ENCODE measurements around the gene ANKRD28. TPM values are rescaled to one million over a fixed set of nuclear protein-coding genes. Genes with fewer than 3 reads are reported as not detected.

ANKRD28 gene
- total RNA-seq, 2 donors from 2014 or later: 40.7 to 46.2 TPM

DNA sequence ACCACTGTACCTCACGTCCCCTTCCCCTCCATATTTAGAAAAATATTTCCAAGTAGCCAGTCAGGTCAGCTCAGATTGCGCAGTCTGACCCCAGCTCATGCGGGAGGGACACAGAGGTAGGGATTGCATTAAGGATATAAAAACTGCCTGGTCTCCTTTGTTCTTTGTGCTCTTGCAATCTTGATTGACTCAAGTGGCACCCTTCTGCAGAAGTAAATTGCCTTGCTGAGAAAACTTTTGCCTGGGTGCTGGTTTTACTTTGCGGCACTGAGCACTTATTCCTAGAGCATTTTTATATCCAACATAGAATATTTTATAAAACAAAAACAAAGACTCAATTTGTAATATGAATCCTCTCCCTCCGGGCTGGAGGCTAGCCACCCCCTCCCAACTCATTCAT is 141.4 kb downstream of the ANKRD28 start:
- no peaks in the 10 kb centered on the region for H3K36me3 ChIP-seq
- DNase-seq: no peak
- H3K4me3 ChIP-seq: no peak overlapping the region
- no peaks in the 10 kb centered on the region for H3K4me1 ChIP-seq
- no peaks in the 10 kb centered on the region for H3K27me3 ChIP-seq
- H3K27ac ChIP-seq: no peak overlapping the region
- intact Hi-C loops (cut with DNase I): no loop called here
- no peak overlapping the region for H3K9ac ChIP-seq (ENCODE audit: low read depth in 2 of 2, low read length in 2 of 2)
- no peaks in the 10 kb centered on the region for H3K9me3 ChIP-seq
- TF ChIP-seq CTCF (IDR thresholded peaks at IDR 0.05): no peak

DNA sequence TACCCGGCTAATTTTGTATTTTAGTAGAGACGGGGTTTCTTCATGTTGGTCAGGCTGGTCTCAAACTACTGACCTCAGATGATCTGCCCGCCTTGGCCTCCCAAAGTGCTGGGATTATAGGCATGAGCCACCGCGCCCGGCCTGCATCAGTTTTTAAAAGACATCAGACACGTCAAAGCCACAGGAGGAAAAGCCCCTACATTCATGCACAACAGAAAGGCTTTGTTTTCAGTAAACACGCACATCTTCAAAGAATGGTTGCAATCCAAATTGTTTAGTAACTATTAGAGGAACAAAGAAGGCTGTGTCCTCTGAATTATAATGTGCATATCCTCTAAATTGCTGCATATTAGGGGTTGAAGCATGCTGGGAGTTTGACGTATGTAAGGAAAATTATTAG is 142.9 kb downstream of the ANKRD28 start:
- Histone ChIP-seq H3K36me3 (no peaks in the 10 kb centered on the region), H3K4me3 (no peak overlapping the region), H3K9me3 (no peaks in the 10 kb centered on the region), H3K9ac (ENCODE audit: low read depth in 2 of 2, low read length in 2 of 2) (no peak overlapping the region), H3K27ac (no peak overlapping the region), H3K4me1 (no peaks in the 10 kb centered on the region), H3K27me3 (no peaks in the 10 kb centered on the region)
- TF ChIP-seq CTCF (IDR thresholded peaks at IDR 0.05): no peak
- DNase-seq: no peak
- intact Hi-C loops (cut with DNase I): no loop called here

GRCh38 chr3:15654127-15654526 is 143.7 kb downstream of the ANKRD28 start:
- H3K4me1 ChIP-seq: no peaks in the 10 kb centered on the region
- H3K9me3 ChIP-seq: no peaks in the 10 kb centered on the region
- no peaks in the 10 kb centered on the region for H3K36me3 ChIP-seq
- intact Hi-C loops (cut with DNase I): no loop called here
- no peak overlapping the region for H3K27ac ChIP-seq
- no peak overlapping the region for H3K4me3 ChIP-seq
- DNase-seq: no peak
- H3K27me3 ChIP-seq: no peaks in the 10 kb centered on the region
- TF ChIP-seq CTCF (IDR thresholded peaks at IDR 0.05): no peak
- H3K9ac ChIP-seq (ENCODE audit: low read depth in 2 of 2, low read length in 2 of 2): no peak overlapping the region

DNA sequence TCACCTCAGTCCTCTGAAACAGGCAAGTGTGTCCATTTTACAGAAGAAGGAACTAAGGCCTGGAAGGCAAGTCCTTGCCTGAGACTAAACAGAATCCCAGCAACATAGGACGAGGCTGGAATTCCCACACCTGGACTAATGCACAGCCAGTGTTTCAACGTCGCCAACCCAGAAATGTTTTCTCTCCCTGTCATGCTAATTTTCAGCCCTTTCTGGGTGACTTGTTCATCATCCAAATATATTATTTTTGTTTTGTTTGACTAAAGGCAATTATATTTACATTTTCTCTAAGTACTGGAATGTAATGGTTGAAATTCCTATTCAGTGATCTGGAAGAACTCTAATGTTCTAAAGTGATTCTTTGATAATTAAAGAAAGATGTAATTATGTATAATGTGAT is 144.5 kb downstream of the ANKRD28 start:
- no peak for TF ChIP-seq CTCF (IDR thresholded peaks at IDR 0.05)
- Histone ChIP-seq H3K4me3 (no peak overlapping the region), H3K9ac (ENCODE audit: low read depth in 2 of 2, low read length in 2 of 2) (no peak overlapping the region), H3K4me1 (no peaks in the 10 kb centered on the region), H3K27ac (no peak overlapping the region), H3K27me3 (no peaks in the 10 kb centered on the region), H3K36me3 (no peaks in the 10 kb centered on the region), H3K9me3 (no peaks in the 10 kb centered on the region)
- DNase-seq: no peak
- intact Hi-C loops (cut with DNase I): no loop called here

- TF ChIP-seq CTCF (IDR thresholded peaks at IDR 0.05): no peak
- H3K4me3 ChIP-seq: no peak overlapping the region
- H3K27ac ChIP-seq: no peak overlapping the region
- no peak overlapping the region for H3K9ac ChIP-seq (ENCODE audit: low read depth in 2 of 2, low read length in 2 of 2)
- no peaks in the 10 kb centered on the region for H3K36me3 ChIP-seq
- H3K9me3 ChIP-seq: no peaks in the 10 kb centered on the region
- H3K27me3 ChIP-seq: no peaks in the 10 kb centered on the region
- intact Hi-C loops (cut with DNase I): no loop called here
- no peaks in the 10 kb centered on the region for H3K4me1 ChIP-seq
- DNase-seq: no peak
These were observed 146.4 kb downstream of the ANKRD28 start for GRCh38 chr3:15651396-15651795.

DNA sequence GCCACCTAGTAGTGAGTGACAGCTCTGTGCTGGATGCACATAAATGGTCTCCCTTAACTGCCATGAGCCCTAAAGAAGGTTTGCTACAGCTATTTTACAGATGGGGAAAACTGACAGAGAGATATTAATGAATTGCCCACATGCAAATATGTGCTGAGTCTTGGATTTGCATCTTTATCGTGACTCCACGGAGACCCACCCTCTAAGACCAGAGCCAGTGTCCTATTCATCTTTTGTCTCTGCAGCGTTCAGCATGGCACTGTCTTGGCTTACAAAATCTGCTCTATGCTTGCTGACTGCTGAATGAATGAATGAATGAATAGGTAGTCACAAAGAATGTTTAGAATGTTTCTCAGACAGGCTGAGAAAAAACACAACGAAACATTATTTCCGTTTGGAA is 147.9 kb downstream of the ANKRD28 start:
- H3K4me3 ChIP-seq: no peak overlapping the region
- H3K27ac ChIP-seq: no peak overlapping the region
- no peak for TF ChIP-seq CTCF (IDR thresholded peaks at IDR 0.05)
- intact Hi-C loops (cut with DNase I): no loop called here
- no peaks in the 10 kb centered on the region for H3K4me1 ChIP-seq
- no peaks in the 10 kb centered on the region for H3K27me3 ChIP-seq
- no peaks in the 10 kb centered on the region for H3K36me3 ChIP-seq
- H3K9me3 ChIP-seq: no peaks in the 10 kb centered on the region
- H3K9ac ChIP-seq (ENCODE audit: low read depth in 2 of 2, low read length in 2 of 2): no peak overlapping the region
- DNase-seq: no peak

Data from colonic mucosa (tissue), 4 donors.